HFF-Myc (cell line): Measurements from ENCODE around the gene ONECUT3.

Source experiments
- DNase-seq: peaks from one replicate; pipeline ENCODE4 v3.0.0-alpha.2; 2011; ENCODE audit warnings: low read depth; ENCODE audit errors: extremely low read depth
- H3K4me3 ChIP-seq: replicated peaks from 2 replicates; pipeline ENCODE4 v1.5.1; 2011; ENCODE audit warnings: low read depth, mild to moderate bottlenecking, control low read depth, low read length
- CTCF ChIP-seq: IDR thresholded peaks from 2 replicates; pipeline ENCODE4 v1.5.1; 2012; ENCODE audit warnings: mild to moderate bottlenecking, low read depth, low read length, control low read depth; ENCODE audit errors: missing control alignments

The ONECUT3 gene

GRCh38 chr19:1808395-1808731 lies 55.1 kb downstream of the ONECUT3 start:
- H3K4me3 ChIP-seq = no peak overlapping the region
- TF ChIP-seq CTCF = no peak
- no peak for DNase-seq

- no peak for DNase-seq
- no peak for TF ChIP-seq CTCF
- H3K4me3 ChIP-seq = no peak overlapping the region
Observed at GRCh38 chr19:1809678-1810077, 56.4 kb downstream of the ONECUT3 start.

GRCh38 chr19:1810439-1811160 lies 57.3 kb downstream of the ONECUT3 start:
- DNase-seq = no peak
- TF ChIP-seq CTCF = no peak
- no peak overlapping the region for H3K4me3 ChIP-seq

GRCh38 chr19:1811472-1811894 lies 58.2 kb downstream of the ONECUT3 start:
- no peak for DNase-seq
- TF ChIP-seq CTCF = no peak
- H3K4me3 ChIP-seq = peak overlapping the region; percentile 45

GRCh38 chr19:1811942-1812425 lies 58.7 kb downstream of the ONECUT3 start, which contains the start of gene ATP8B3:
Gene ATP8B3, minus strand, starts transcription at chr19:1812276. Its CDS starts 540 bp downstream, at chr19:1811736.
- peak within 1 kb of the TSS; percentile 45 for H3K4me3 ChIP-seq
- DNase-seq = no peak
- TF ChIP-seq CTCF = peak; percentile 3

- DNase-seq = peak; percentile 78
- TF ChIP-seq CTCF = peak; percentile 62
- peak overlapping the region; percentile 45 for H3K4me3 ChIP-seq
Observed at GRCh38 chr19:1812426-1813191, 59.3 kb downstream of the ONECUT3 start.
